Measurements from ENCODE around the gene OSBPL2. TPM values are rescaled to one million over a fixed set of nuclear protein-coding genes. Genes with fewer than 3 reads are reported as not detected.

OSBPL2 gene
- total RNA-seq, 1 experiment from 2014 or later, result 41.4 TPM

DNA sequence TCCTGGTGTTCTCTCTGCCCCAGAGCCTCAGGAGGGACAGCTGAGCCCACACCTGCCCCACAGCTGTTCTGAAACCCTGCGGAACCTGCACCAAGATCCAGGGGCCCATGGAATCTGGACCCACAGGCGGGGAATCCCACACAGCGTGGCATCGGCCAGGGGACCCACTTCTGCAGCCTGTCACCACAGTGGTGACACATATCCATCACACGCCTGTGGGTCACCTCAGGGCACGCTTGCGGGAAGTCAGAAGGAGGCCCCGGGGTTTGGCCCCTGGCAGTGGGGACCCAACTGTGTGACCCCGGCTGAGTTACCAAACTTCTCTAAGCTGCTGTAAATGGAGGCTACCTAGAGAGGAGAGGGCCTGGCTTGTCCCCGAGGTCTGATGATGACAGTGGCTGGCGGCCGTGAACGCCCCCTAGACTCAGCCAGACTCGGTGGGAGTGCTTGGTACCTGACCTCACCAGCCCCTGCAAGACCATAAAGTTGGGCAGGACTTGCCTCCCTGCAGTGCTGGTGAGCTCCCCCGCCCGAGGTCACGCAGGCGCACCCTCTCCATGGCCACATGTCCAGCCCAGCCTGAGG, 16.0 kb upstream of the OSBPL2 start:
- ChIA-PET CTCF (no interaction called here), POLR2A (no interaction called here)
- TF ChIP-seq TCF7L2 (IDR thresholded peaks at IDR 0.05; ENCODE audit: low read depth, low read length), result no peak
- TF ChIP-seq, protein P1, sequence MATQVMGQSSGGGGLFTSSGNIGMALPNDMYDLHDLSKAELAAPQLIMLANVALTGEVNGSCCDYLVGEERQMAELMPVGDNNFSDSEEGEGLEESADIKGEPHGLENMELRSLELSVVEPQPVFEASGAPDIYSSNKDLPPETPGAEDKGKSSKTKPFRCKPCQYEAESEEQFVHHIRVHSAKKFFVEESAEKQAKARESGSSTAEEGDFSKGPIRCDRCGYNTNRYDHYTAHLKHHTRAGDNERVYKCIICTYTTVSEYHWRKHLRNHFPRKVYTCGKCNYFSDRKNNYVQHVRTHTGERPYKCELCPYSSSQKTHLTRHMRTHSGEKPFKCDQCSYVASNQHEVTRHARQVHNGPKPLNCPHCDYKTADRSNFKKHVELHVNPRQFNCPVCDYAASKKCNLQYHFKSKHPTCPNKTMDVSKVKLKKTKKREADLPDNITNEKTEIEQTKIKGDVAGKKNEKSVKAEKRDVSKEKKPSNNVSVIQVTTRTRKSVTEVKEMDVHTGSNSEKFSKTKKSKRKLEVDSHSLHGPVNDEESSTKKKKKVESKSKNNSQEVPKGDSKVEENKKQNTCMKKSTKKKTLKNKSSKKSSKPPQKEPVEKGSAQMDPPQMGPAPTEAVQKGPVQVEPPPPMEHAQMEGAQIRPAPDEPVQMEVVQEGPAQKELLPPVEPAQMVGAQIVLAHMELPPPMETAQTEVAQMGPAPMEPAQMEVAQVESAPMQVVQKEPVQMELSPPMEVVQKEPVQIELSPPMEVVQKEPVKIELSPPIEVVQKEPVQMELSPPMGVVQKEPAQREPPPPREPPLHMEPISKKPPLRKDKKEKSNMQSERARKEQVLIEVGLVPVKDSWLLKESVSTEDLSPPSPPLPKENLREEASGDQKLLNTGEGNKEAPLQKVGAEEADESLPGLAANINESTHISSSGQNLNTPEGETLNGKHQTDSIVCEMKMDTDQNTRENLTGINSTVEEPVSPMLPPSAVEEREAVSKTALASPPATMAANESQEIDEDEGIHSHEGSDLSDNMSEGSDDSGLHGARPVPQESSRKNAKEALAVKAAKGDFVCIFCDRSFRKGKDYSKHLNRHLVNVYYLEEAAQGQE (IDR thresholded peaks at IDR 0.05; ENCODE audit: insufficient read depth in 1 of 2, low read depth in 2 of 2, low read length in 1 of 2), result no peak
- no peak for TF ChIP-seq POLR2AphosphoS5 (IDR thresholded peaks at IDR 0.05; ENCODE audit: low read depth, low read length)
- TF ChIP-seq SIN3A (IDR thresholded peaks at IDR 0.05; ENCODE audit: borderline replicate concordance, insufficient read depth, low read depth, low read length), result no peak
- TF ChIP-seq, protein P2, sequence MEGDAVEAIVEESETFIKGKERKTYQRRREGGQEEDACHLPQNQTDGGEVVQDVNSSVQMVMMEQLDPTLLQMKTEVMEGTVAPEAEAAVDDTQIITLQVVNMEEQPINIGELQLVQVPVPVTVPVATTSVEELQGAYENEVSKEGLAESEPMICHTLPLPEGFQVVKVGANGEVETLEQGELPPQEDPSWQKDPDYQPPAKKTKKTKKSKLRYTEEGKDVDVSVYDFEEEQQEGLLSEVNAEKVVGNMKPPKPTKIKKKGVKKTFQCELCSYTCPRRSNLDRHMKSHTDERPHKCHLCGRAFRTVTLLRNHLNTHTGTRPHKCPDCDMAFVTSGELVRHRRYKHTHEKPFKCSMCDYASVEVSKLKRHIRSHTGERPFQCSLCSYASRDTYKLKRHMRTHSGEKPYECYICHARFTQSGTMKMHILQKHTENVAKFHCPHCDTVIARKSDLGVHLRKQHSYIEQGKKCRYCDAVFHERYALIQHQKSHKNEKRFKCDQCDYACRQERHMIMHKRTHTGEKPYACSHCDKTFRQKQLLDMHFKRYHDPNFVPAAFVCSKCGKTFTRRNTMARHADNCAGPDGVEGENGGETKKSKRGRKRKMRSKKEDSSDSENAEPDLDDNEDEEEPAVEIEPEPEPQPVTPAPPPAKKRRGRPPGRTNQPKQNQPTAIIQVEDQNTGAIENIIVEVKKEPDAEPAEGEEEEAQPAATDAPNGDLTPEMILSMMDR (IDR thresholded peaks at IDR 0.05), result no peak
- BruUV-seq (replicated peaks), result no TSS peak
- intact Hi-C loops (cut with micrococcal nuclease; ENCODE audit: unreplicated experiment) (no loop called here), in situ Hi-C loops (cut with HindIII; ENCODE audit: low pct_unique_long_range_greater_than_20kb, low sequenced_read_pairs) (no loop called here)
- ATAC-seq (no peak), DNase-seq (ENCODE audit: low read depth, low spot score) (no peak)
- Histone ChIP-seq H3K27me3 (ENCODE audit: control insufficient read depth, insufficient read depth, low read length) (no peaks in the 10 kb centered on the region; the same call in 1 of the 2 replicates), H3K4me1 (ENCODE audit: control insufficient read depth, insufficient read depth, low read length) (no peaks in the 10 kb centered on the region; the same call in 1 of the 2 replicates), H3K36me3 (ENCODE audit: control insufficient read depth, insufficient read depth, low read length) (no peaks in the 10 kb centered on the region), H3K9me3 (ENCODE audit: control insufficient read depth, insufficient read depth, low read depth, low read length) (no peaks in the 10 kb centered on the region), H3K27ac (ENCODE audit: low read length) (no peak overlapping the region), H3K4me3 (ENCODE audit: low read depth in 2 of 2, low read length in 2 of 2) (no peak overlapping the region)

DNA sequence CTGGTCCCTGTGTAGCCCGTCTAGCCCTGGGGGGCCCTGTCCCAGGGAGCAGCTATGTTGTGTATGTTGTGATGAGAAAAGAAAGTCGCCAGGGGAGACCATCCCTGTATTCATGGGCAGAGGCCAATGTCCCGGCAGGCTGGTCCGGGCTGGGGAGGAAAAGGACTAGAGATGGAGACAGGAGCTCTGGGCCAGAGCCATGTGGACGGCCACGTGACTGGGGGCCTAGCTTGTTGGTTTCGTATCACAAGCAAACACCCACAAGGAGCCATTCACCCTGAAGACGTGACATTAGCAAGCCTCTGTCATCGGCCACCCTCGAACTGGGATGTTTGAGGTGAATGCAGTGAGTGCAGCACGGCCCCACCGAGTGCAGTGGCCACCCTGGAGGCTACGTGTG, 15.3 kb upstream of the OSBPL2 start:
- ATAC-seq, result no peak
- H3K4me3 ChIP-seq (ENCODE audit: low read depth in 2 of 2, low read length in 2 of 2), result no peak overlapping the region
- H3K36me3 ChIP-seq (ENCODE audit: control insufficient read depth, insufficient read depth, low read length), result no peaks in the 10 kb centered on the region
- in situ Hi-C loops (cut with HindIII; ENCODE audit: low pct_unique_long_range_greater_than_20kb, low sequenced_read_pairs) (no loop called here), intact Hi-C loops (cut with micrococcal nuclease; ENCODE audit: unreplicated experiment) (no loop called here)
- CTCF ChIA-PET, result no interaction called here
- BruUV-seq (replicated peaks), result no TSS peak
- POLR2A ChIA-PET, result no interaction called here
- TF ChIP-seq, protein P1 (IDR thresholded peaks at IDR 0.05; ENCODE audit: insufficient read depth in 1 of 2, low read depth in 2 of 2, low read length in 1 of 2), result no peak
- TF ChIP-seq POLR2AphosphoS5 (IDR thresholded peaks at IDR 0.05; ENCODE audit: low read depth, low read length) (no peak), TCF7L2 (IDR thresholded peaks at IDR 0.05; ENCODE audit: low read depth, low read length) (no peak), SIN3A (IDR thresholded peaks at IDR 0.05; ENCODE audit: borderline replicate concordance, insufficient read depth, low read depth, low read length) (no peak)
- TF ChIP-seq, protein P2 (IDR thresholded peaks at IDR 0.05), result no peak
- no peaks in the 10 kb centered on the region; the same call in none of the 2 replicates for H3K4me1 ChIP-seq (ENCODE audit: control insufficient read depth, insufficient read depth, low read length)
- H3K27me3 ChIP-seq (ENCODE audit: control insufficient read depth, insufficient read depth, low read length), result no peaks in the 10 kb centered on the region; the same call in 1 of the 2 replicates
- H3K9me3 ChIP-seq (ENCODE audit: control insufficient read depth, insufficient read depth, low read depth, low read length), result no peaks in the 10 kb centered on the region
- H3K27ac ChIP-seq (ENCODE audit: low read length), result no peak overlapping the region
- no peak for DNase-seq (ENCODE audit: low read depth, low spot score)
